GM12864 (cell line): Measurements from ENCODE around the gene CRTAP.

Experiments used
- DNase-seq: peaks from one replicate; pipeline ENCODE4 v3.0.0-alpha.2; 2011; ENCODE audit warnings: low read depth
- H3K4me3 ChIP-seq: 2 replicates; pipeline ENCODE4 v1.5.1; 2011; ENCODE audit warnings: mild to moderate bottlenecking, low read depth, low read length, control low read depth
- CTCF ChIP-seq: IDR thresholded peaks from 2 replicates; pipeline ENCODE4 v1.5.1; 2011; ENCODE audit warnings: low read depth, mild to moderate bottlenecking, moderate library complexity, low read length, control low read depth, inconsistent platforms; ENCODE audit errors: missing control alignments

Gene CRTAP

DNA sequence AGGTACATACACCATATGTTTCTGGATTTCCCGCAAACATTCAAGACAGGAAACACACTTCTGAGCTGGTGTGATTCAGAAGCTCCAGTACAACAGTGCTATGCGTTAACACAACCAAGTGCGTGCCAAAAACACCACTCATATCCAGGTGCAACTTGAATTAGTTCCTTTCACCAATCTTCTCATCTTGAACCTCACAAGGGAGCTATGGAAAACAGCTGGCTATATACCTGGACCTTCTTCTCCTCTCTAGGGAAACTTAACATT, 73.5 kb downstream of the CRTAP start:
- TF ChIP-seq CTCF, result no peak
- DNase-seq, result no peak
- no peak overlapping the region for H3K4me3 ChIP-seq

DNA sequence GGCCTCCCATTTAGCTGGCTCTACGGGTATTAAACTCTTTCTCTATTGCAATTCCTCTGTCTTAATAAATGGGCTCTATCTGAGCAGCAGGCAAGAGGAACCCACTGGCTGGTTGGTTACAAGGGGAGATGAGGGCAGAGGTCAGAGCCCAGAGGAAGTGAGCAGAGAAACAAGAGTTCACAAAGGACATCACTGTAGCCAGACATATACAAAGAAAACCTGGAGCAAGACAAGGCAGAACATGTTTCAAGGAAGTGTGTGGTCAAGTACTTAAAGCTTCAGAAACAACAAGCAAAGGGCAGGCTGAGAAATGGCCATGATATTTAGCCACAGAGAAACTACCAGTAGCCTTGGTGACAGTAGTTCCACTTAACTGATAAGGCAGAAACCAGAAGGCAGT, 80.5 kb downstream of the CRTAP start:
- TF ChIP-seq CTCF, result no peak
- H3K4me3 ChIP-seq, result no peak overlapping the region
- no peak for DNase-seq

GRCh38 chr3:33196538-33196937, 82.7 kb downstream of the CRTAP start:
- no peak for DNase-seq
- H3K4me3 ChIP-seq, result no peak overlapping the region
- TF ChIP-seq CTCF, result no peak
